MM.1S (cell line): ENCODE measurements around the gene PRMT7.

ENCODE experiments used
- DNase-seq: peaks from one replicate; pipeline ENCODE4 v3.0.0-alpha.2; 2015
- H2AFZ ChIP-seq: fragments of 300-600 bp; sonication (generic); 2 replicates; pipeline ENCODE4 v1.6.0; 2016; ENCODE audit warnings: antibody characterized with exemption, low read length
- H3F3A ChIP-seq: fragments of 300-600 bp; sonication (generic); 2 replicates; pipeline ENCODE4 v1.6.1; 2016; ENCODE audit warnings: mild to moderate bottlenecking, antibody characterized with exemption, low read length, moderate library complexity, mixed read lengths; ENCODE audit not compliant: insufficient read depth
- H3K27ac ChIP-seq: fragments of 300-600 bp; sonication (generic); 2 replicates; pipeline ENCODE4 v1.5.1; 2016; ENCODE audit warnings: mild to moderate bottlenecking, low read length
- H3K27me3 ChIP-seq: fragments of 300-600 bp; sonication (generic); replicated peaks from 2 replicates; pipeline ENCODE4 v1.6.0; 2016; ENCODE audit warnings: low read length; ENCODE audit not compliant: insufficient read depth
- H3K36me3 ChIP-seq: fragments of 300-600 bp; sonication (generic); replicated peaks from 2 replicates; pipeline ENCODE4 v1.6.1; 2016; ENCODE audit warnings: mild to moderate bottlenecking, low read length, mixed read lengths; ENCODE audit not compliant: insufficient read depth
- H3K4me1 ChIP-seq: fragments of 300-600 bp; sonication (generic); 2 replicates; pipeline ENCODE4 v1.6.1; 2016; ENCODE audit warnings: low read length, mixed read lengths
- H3K4me2 ChIP-seq: fragments of 300-600 bp; sonication (generic); 2 replicates; pipeline ENCODE4 v1.6.0; 2016; ENCODE audit warnings: low read depth, low read length
- H3K4me3 ChIP-seq: fragments of 300-600 bp; sonication (generic); 2 replicates; pipeline ENCODE4 v1.5.1; 2016; ENCODE audit warnings: low read length, mixed read lengths
- H3K79me2 ChIP-seq: fragments of 300-600 bp; sonication (generic); 2 replicates; pipeline ENCODE4 v1.6.1; 2016; ENCODE audit warnings: mixed run types, low read length, mixed read lengths
- H3K9ac ChIP-seq: fragments of 300-600 bp; sonication (generic); 2 replicates; pipeline ENCODE4 v1.6.1; 2016; ENCODE audit warnings: low read length, mixed read lengths
- H3K9me2 ChIP-seq: fragments of 300-600 bp; sonication (generic); replicated peaks from 2 replicates; pipeline ENCODE4 v1.6.1; 2016; ENCODE audit warnings: mild to moderate bottlenecking, low read length, mixed read lengths; ENCODE audit not compliant: insufficient read depth
- H3K9me3 ChIP-seq: fragments of 300-600 bp; sonication (generic); replicated peaks from 2 replicates; pipeline ENCODE4 v1.6.1; 2016; ENCODE audit warnings: mild to moderate bottlenecking, low read length, mixed read lengths; ENCODE audit not compliant: insufficient read depth
- H4K20me1 ChIP-seq: fragments of 300-600 bp; sonication (generic); 2 replicates; pipeline ENCODE4 v1.6.1; 2016; ENCODE audit warnings: mild to moderate bottlenecking, low read length, moderate library complexity, mixed read lengths; ENCODE audit not compliant: insufficient read depth
- EZH2 ChIP-seq: fragments of 300-600 bp; sonication (generic); optimal IDR thresholded peaks from 2 replicates; pipeline ENCODE3; 2017; ENCODE audit warnings: low read depth, mild to moderate bottlenecking, antibody characterized with exemption, low read length, mixed read lengths
- EZH2phosphoT487 ChIP-seq: fragments of 300-600 bp; sonication (generic); IDR thresholded peaks from 2 replicates; pipeline ENCODE4 v1.6.1; 2018; ENCODE audit warnings: antibody characterized with exemption, low read length
- TF ChIP-seq, protein P1 (sequence below): fragments of 300-600 bp; sonication (generic); IDR thresholded peaks from 2 replicates; pipeline ENCODE4 v1.5.1; 2016; ENCODE audit warnings: antibody characterized with exemption, low read length, mixed read lengths

The PRMT7 gene

DNA sequence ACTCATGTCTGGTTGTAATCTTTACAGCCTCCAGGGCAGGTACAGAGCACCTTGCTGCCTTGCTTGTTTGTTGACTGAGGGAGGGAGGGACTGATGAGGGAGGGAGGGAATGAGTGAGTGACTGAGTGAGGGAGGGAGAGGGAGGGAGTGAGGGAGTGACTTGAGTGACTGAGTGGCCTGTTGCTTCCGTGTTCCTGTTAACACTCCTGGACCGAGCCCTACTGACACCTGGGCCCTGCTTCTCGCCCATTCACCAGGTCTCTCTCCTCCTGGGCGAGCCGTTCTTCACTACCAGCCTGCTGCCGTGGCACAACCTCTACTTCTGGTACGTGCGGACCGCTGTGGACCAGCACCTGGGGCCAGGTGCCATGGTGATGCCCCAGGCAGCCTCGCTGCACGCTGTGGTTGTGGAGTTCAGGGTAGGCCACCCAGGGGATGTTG lies 41.2 kb downstream of the PRMT7 start:
- DNase-seq = no peak

DNA sequence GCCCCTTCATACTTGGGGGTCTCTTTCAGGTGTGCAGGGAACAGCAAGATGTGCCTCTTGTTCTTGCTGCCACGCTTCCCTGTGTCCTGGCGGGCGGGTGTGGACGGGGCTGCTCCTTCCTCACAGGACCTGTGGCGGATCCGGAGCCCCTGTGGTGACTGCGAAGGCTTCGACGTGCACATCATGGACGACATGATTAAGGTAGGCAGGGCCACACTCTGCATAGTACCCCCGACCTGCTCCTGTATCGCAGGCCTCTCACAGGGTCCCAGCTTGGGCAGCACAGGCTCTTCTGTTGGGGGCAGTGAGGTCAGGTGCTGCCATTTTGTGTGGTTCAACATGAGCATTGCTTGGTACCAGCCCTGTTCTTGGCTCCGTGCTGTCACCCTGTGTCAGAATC lies 42.5 kb downstream of the PRMT7 start:
- no peaks in the 10 kb centered on the region for H4K20me1 ChIP-seq
- H3K9me2 ChIP-seq = no peaks in the 10 kb centered on the region
- H3K4me1 ChIP-seq = peaks cover 32% of the 10 kb centered on the region
- TF ChIP-seq, protein P1, sequence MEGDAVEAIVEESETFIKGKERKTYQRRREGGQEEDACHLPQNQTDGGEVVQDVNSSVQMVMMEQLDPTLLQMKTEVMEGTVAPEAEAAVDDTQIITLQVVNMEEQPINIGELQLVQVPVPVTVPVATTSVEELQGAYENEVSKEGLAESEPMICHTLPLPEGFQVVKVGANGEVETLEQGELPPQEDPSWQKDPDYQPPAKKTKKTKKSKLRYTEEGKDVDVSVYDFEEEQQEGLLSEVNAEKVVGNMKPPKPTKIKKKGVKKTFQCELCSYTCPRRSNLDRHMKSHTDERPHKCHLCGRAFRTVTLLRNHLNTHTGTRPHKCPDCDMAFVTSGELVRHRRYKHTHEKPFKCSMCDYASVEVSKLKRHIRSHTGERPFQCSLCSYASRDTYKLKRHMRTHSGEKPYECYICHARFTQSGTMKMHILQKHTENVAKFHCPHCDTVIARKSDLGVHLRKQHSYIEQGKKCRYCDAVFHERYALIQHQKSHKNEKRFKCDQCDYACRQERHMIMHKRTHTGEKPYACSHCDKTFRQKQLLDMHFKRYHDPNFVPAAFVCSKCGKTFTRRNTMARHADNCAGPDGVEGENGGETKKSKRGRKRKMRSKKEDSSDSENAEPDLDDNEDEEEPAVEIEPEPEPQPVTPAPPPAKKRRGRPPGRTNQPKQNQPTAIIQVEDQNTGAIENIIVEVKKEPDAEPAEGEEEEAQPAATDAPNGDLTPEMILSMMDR = no peak
- TF ChIP-seq EZH2 = no peak
- TF ChIP-seq EZH2phosphoT487 = no peak
- H3K36me3 ChIP-seq = 0 out of 2 replicates have a peak, but pooled peaks cover 4% of the 10 kb centered on the region
- DNase-seq = no peak
- no peak overlapping the region for H3K4me2 ChIP-seq
- peaks cover 8% of the 10 kb centered on the region; the same call in 1 of the 2 replicates for H3F3A ChIP-seq
- no peaks in the 10 kb centered on the region for H3K9me3 ChIP-seq
- H3K4me3 ChIP-seq = no peak overlapping the region
- 0 out of 2 replicates have a peak, but pooled peaks cover 8% of the 10 kb centered on the region for H3K79me2 ChIP-seq
- no peak overlapping the region for H3K9ac ChIP-seq
- no peaks in the 10 kb centered on the region for H3K27me3 ChIP-seq
- no peak overlapping the region for H2AFZ ChIP-seq
- H3K27ac ChIP-seq = no peak overlapping the region

More for the DNA sequence above, 41.2 kb downstream of the PRMT7 start:
- H3K4me3 ChIP-seq = no peak overlapping the region
- no peaks in the 10 kb centered on the region for H3K36me3 ChIP-seq
- no peak for TF ChIP-seq EZH2phosphoT487
- TF ChIP-seq, protein P1 = no peak
- TF ChIP-seq EZH2 = no peak
- no peak overlapping the region for H2AFZ ChIP-seq
- H3K4me1 ChIP-seq = peaks cover 18% of the 10 kb centered on the region
- no peak overlapping the region for H3K27ac ChIP-seq
- no peaks in the 10 kb centered on the region for H4K20me1 ChIP-seq
- no peaks in the 10 kb centered on the region for H3K27me3 ChIP-seq
- peaks cover 8% of the 10 kb centered on the region; the same call in 1 of the 2 replicates for H3F3A ChIP-seq
- no peaks in the 10 kb centered on the region for H3K9me3 ChIP-seq
- H3K9ac ChIP-seq = no peak overlapping the region
- H3K79me2 ChIP-seq = 0 out of 2 replicates have a peak, but pooled peaks cover 3% of the 10 kb centered on the region
- H3K4me2 ChIP-seq = no peak overlapping the region
- no peaks in the 10 kb centered on the region for H3K9me2 ChIP-seq

DNA sequence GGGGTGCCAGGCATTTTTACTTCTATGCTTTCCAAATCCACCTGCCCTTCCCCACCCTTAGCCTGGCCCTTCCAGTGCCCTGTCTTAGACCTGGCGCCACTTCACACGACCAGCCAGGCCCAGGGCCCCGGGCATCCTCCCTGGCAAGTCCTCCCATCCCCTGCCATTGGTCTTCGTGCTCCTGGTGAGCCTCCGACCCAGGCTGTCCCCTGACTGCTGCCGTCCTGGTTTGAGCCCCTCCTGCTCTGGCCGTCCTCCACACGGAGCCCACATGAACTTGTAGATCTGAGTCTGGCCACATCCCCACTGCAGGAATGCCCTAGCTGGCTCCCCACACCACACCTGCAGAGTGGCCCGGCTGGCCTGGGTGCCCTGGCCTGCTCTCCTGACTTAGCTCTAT lies 44.0 kb downstream of the PRMT7 start:
- H3K4me2 ChIP-seq = no peak overlapping the region
- H3K27ac ChIP-seq = no peak overlapping the region
- 0 out of 2 replicates have a peak, but pooled peaks cover 4% of the 10 kb centered on the region for H3K36me3 ChIP-seq

More for the DNA sequence above, 44.0 kb downstream of the PRMT7 start:
- Histone ChIP-seq H3K27me3 (no peaks in the 10 kb centered on the region), H3K4me1 (peaks cover 33% of the 10 kb centered on the region), H3K9me3 (no peaks in the 10 kb centered on the region), H3K9ac (no peak overlapping the region), H4K20me1 (no peaks in the 10 kb centered on the region), H3F3A (peaks cover 8% of the 10 kb centered on the region; the same call in 1 of the 2 replicates), H3K9me2 (no peaks in the 10 kb centered on the region), H3K79me2 (0 out of 2 replicates have a peak, but pooled peaks cover 8% of the 10 kb centered on the region), H3K4me3 (no peak overlapping the region), H2AFZ (no peak overlapping the region)
- no peak for DNase-seq
- TF ChIP-seq EZH2 = no peak
- TF ChIP-seq EZH2phosphoT487 = no peak
- TF ChIP-seq, protein P1 = no peak
